Tibial artery (tissue), 4 donors: ENCODE data around the gene HOPX.

Experiments used
- DNase-seq, 2 donors: peaks; one replicate each; pipeline ENCODE4 v3.0.0-alpha.2; 2019
- H3K27ac ChIP-seq, 2 donors: fragments of 200-600 bp; sonication (generic) in 1 of 2; 1 replicate in 1 of 2; 2 replicates in 1 of 2; pipeline ENCODE4 v1.5.1; 2018 to 2019; ENCODE audit warnings: mild to moderate bottlenecking in 1 of 2
- H3K27me3 ChIP-seq, 2 donors: fragments of 200-600 bp; sonication (generic) in 1 of 2; one replicate each; pipeline versions ENCODE4 v1.5.1 to v1.6.0; 2016 to 2019
- H3K36me3 ChIP-seq, 3 donors: fragments of 200-600 bp; sonication (generic) in 2 of 3; one replicate each; pipeline ENCODE4 v1.5.1; 2016 to 2019; ENCODE audit warnings: mild to moderate bottlenecking in 2 of 3
- H3K4me1 ChIP-seq, 4 donors: fragments of 200-600 bp; sonication (generic) in 2 of 4; 1 replicate in 3 of 4; 2 replicates in 1 of 4; pipeline ENCODE4 v1.5.1; 2016 to 2019
- H3K4me3 ChIP-seq, 2 donors: fragments of 200-600 bp; sonication (generic) in 1 of 2; 1 replicate in 1 of 2; 2 replicates in 1 of 2; pipeline ENCODE4 v1.5.1; 2018 to 2019; ENCODE audit warnings: mild to moderate bottlenecking in 2 of 2
- H3K9me3 ChIP-seq, 3 donors: fragments of 200-600 bp; sonication (generic) in 1 of 3; one replicate each; pipeline ENCODE4 v1.5.1; 2016 to 2019
- intact Hi-C: fragments of 100-400 bp; cut with DNase I; formaldehyde crosslinking; loops from one replicate; pipeline ENCODE4 v1.15.0; 2023; ENCODE audit warnings: low total_unique reads
- TF ChIP-seq, protein P1 (sequence below), 2 experiments: fragments of 200-600 bp in 1 of 2; fragments of 450-650 bp in 1 of 2; IDR thresholded peaks; one replicate each; pipeline ENCODE4 v1.5.1; 2017 to 2019; ENCODE audit warnings: antibody characterized with exemption in 2 of 2, mild to moderate bottlenecking in 1 of 2, moderate library complexity in 1 of 2

Gene HOPX

DNA sequence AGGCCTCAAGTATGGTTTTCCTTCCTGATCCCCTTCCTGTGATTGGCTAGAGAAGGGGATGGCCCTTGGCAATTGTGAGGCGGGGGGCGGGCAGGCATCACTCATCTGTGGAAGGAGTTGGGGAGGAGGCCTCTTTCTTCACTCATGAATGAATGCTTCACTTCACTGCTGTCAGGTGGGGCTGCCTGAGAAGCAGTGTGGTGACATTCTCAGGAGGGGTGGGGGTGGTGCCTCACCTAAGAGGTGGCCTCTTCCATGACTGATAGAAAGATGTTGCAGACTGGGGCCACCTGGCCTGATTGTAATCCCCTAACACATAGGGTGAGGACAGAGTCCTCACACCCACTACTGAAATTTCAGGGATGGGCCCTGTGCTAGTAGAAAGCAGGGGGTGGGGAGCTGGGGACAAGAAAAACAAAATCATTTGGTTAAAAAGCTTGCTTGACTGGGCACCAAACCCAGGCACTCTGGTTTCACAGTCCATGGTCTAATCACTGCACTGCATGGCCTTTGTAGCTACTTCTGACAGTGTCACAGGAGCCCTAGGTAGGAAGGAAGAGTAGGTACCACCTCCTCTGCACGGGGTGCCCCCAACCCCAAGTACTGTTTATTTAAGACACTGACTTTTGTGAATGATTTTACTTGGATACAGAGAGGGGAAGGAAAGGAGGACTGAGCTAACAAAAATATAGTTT, 5.6 kb upstream of the HOPX start:
- H3K4me3 ChIP-seq: no peak overlapping the region
- no peak for DNase-seq
- no peak overlapping the region for H3K27ac ChIP-seq
- TF ChIP-seq, protein P1, sequence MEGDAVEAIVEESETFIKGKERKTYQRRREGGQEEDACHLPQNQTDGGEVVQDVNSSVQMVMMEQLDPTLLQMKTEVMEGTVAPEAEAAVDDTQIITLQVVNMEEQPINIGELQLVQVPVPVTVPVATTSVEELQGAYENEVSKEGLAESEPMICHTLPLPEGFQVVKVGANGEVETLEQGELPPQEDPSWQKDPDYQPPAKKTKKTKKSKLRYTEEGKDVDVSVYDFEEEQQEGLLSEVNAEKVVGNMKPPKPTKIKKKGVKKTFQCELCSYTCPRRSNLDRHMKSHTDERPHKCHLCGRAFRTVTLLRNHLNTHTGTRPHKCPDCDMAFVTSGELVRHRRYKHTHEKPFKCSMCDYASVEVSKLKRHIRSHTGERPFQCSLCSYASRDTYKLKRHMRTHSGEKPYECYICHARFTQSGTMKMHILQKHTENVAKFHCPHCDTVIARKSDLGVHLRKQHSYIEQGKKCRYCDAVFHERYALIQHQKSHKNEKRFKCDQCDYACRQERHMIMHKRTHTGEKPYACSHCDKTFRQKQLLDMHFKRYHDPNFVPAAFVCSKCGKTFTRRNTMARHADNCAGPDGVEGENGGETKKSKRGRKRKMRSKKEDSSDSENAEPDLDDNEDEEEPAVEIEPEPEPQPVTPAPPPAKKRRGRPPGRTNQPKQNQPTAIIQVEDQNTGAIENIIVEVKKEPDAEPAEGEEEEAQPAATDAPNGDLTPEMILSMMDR (IDR thresholded peaks at IDR 0.05): no peak
- H3K27me3 ChIP-seq: peaks cover 0 to 9% of the 10 kb centered on the region in 2 donors
- H3K9me3 ChIP-seq: no peaks in the 10 kb centered on the region
- H3K4me1 ChIP-seq: no peaks in the 10 kb centered on the region
- H3K36me3 ChIP-seq: no peaks in the 10 kb centered on the region
- intact Hi-C loops: no loop called here

DNA sequence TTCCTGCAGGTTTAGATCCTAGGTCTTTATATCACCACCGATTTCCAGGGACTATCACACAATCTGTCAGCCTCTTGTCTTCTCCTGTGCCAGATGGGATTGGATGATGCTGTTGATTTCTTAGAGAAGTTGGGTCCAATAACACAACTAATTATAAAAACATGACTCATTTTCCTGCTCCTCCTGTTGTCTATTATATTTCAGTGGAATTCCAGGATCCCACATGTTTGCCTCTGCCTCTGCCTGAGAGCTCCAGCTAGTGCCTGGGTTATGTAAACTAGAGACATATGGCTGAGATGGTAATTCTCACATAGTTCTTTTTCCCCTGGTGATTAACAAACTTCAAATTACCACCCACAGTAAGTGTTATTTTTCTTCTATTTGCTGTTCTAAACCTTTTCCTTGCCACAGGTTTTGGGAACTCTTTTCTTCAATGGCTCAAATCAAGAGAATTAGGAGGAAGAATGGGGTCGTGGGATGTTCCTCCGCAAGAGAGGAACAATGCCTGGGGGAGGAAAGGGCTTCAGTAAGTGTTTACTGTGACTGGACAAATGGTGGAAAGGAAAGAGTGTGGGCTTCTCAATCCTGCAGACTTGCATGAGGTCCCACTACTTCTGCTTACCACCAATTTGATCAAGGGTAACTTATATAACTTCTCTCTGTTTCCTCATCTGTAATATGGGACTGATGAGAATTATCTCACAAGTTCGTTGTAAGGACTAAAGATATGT, 3.4 kb upstream of the HOPX start:
- Histone ChIP-seq H3K36me3 (no peaks in the 10 kb centered on the region), H3K9me3 (no peaks in the 10 kb centered on the region), H3K27ac (no peak overlapping the region), H3K4me1 (no peaks in the 10 kb centered on the region), H3K27me3 (peaks cover 0 to 9% of the 10 kb centered on the region in 2 donors), H3K4me3 (no peak overlapping the region)
- intact Hi-C loops: no loop called here
- DNase-seq: no peak
- TF ChIP-seq, protein P1 (IDR thresholded peaks at IDR 0.05): no peak

DNA sequence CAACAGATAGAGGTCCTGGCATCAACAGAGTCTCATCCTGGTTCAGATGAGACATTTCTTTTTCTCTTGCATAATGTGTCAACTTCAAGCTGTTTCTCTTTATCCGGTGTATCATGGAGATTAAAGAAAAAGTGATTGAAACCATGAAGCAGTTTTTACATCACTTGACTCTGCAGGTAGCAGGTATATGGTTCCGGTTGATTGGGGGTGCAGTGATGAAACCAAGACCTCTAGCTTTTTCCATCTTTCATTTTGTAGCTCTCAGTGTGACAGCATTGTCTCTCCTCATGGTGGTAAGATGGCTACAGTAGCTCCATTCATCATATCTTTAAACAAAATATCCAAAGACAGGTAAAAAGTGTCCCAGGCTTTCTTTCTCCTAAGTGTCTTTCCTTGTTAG, 2.4 kb upstream of the HOPX start:
- TF ChIP-seq, protein P1 (IDR thresholded peaks at IDR 0.05): no peak
- intact Hi-C loops: no loop called here
- H3K27me3 ChIP-seq: peaks cover 0 to 9% of the 10 kb centered on the region in 2 donors
- H3K27ac ChIP-seq: no peak overlapping the region
- no peak overlapping the region for H3K4me3 ChIP-seq
- H3K36me3 ChIP-seq: no peaks in the 10 kb centered on the region
- DNase-seq: no peak
- no peaks in the 10 kb centered on the region for H3K9me3 ChIP-seq
- no peaks in the 10 kb centered on the region for H3K4me1 ChIP-seq

DNA sequence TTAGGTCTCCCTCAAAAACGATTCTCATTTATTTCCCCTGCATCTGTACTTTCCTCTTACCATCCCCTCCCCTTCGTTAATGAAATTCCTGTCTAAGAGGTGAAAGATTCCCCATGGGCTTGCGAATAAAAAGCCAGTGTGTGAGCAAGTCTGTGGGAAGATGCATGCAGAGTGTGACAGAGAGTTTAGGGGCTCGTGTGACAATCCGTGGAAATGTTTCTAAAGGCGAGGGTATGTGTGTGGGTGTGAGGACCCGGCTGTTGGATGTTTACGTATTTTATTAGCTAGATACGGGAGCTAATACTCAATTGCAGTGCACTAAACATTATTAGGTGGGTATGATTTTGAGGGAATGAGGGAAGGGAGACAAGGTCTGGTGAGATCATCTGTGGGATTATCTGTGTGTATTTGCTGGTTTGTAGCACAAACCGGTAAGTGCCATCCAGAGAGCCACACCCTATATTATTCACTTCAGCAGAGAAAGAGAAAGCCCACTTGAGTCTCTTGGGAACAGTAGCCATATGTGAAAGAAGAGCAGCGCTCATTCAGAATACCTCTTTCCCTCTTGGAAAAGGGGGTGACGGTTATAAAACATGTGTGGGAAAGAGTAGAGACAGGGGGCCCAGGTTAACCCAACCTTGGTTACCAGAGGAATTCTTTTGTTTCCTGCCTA, 893 bp upstream of the HOPX start:
- no peaks in the 10 kb centered on the region for H3K4me1 ChIP-seq
- TF ChIP-seq, protein P1 (IDR thresholded peaks at IDR 0.05): no peak
- H3K9me3 ChIP-seq: no peaks in the 10 kb centered on the region
- peaks cover 0 to 9% of the 10 kb centered on the region in 2 donors for H3K27me3 ChIP-seq
- no peak overlapping the region for H3K4me3 ChIP-seq
- intact Hi-C loops: no loop called here
- no peak overlapping the region for H3K27ac ChIP-seq
- no peak for DNase-seq
- no peaks in the 10 kb centered on the region for H3K36me3 ChIP-seq

DNA sequence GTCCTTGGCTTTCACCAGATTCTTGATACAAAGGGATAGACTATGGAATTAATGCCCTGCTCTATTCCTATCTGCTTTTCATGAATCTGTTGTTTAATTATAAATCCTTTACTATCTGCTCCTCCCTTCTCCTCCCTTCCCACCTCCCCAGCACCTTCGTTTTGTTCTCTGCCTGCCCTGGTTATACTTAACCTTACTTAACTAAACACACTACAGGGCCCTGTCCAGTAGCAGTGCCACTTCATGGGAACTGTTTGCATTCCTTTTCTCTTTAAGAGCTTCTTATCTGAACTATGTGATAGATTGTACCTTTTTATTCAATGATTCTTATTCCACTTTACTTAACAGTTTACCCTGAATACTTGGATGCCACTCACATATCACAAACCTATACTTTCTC, 830 bp downstream of the HOPX start:
- Histone ChIP-seq H3K4me3 (no peak overlapping the region), H3K27ac (no peak overlapping the region)
- intact Hi-C loops: no loop called here

More for the DNA sequence above, 830 bp downstream of the HOPX start:
- Histone ChIP-seq H3K27me3 (peaks cover 0 to 9% of the 10 kb centered on the region in 2 donors), H3K4me1 (no peaks in the 10 kb centered on the region), H3K9me3 (no peaks in the 10 kb centered on the region), H3K36me3 (no peaks in the 10 kb centered on the region)
- no peak for DNase-seq
- TF ChIP-seq, protein P1 (IDR thresholded peaks at IDR 0.05): no peak
